HepG2 (cell line): ENCODE data around the gene HPCAL4. TPM values are rescaled to one million over a fixed set of nuclear protein-coding genes. Genes with fewer than 3 reads are reported as not detected.
A peak's percentile ranks its signal among the peaks of the same experiment; 100 is the strongest.

ENCODE experiments used
- ATAC-seq: fragments of 200-7000 bp; cut with Tn5 transposase; 3 replicates; pipeline ENCODE4 v1.9.1; 2020; ENCODE audit warnings: mild to moderate bottlenecking, moderate library complexity
- BruUV-seq: library from RNA; stranded (reverse); fragments of 400-500 nt; replicated peaks from 2 replicates; lab custom pipeline; 2021; lab: Mats Ljungman, UMichigan
- CTCF ChIA-PET: fragments of 300-600 bp; formaldehyde crosslinking; extraction: SDS; loops from one replicate; lab custom pipeline; 2021; ENCODE audit warnings: low total read pairs, inconsistent platforms, low intra/inter-chr PET ratio; lab: Yijun Ruan, JAX
- POLR2A ChIA-PET: fragments of 350-600 bp; sonication (Branson Sonifier 250); formaldehyde crosslinking; loops from one replicate; lab custom pipeline; 2020; ENCODE audit warnings: antibody characterized with exemption, inconsistent platforms; lab: Yijun Ruan, JAX
- DNase-seq: peaks from one replicate; pipeline ENCODE4 v3.0.0-alpha.2; 2015; ENCODE audit warnings: low spot score
- FAIRE-seq: peaks from 3 replicates; lab custom pipeline; 2011; peaks lifted over from hg19 to GRCh38; lab: Jason Lieb, UNC
- H2AFZ ChIP-seq: one replicate; pipeline ENCODE4 v1.6.1; 2011; ENCODE audit warnings: low read length, inconsistent platforms
- H3K27ac ChIP-seq: fragments of 300-600 bp; 3 replicates; pipeline ENCODE4 v1.8.0; 2011; ENCODE audit warnings: mixed run types, mild to moderate bottlenecking, mixed read lengths, low read length, inconsistent platforms; ENCODE audit not compliant: insufficient read depth; ENCODE audit errors: extremely low read length
- H3K27me3 ChIP-seq, 2 experiments: fragments of 200-600 bp in 1 of 2; 2 replicates in 1 of 2; 3 replicates in 1 of 2; pipeline versions ENCODE4 v1.6.0 to v1.8.0; 2011; ENCODE audit warnings: low read length in 2 of 2, mild to moderate bottlenecking in 2 of 2, moderate library complexity in 2 of 2, inconsistent platforms in 1 of 2; ENCODE audit not compliant: insufficient read depth in 2 of 2, control insufficient read depth in 1 of 2
- H3K36me3 ChIP-seq, 2 experiments: fragments of 200-600 bp in 1 of 2; replicated peaks in 1 of 2; 2 replicates in 1 of 2; 3 replicates in 1 of 2; pipeline versions ENCODE4 v1.5.1 to v1.8.0; 2011; ENCODE audit warnings: low read length in 2 of 2, inconsistent platforms in 1 of 2; ENCODE audit not compliant: insufficient read depth in 2 of 2, control insufficient read depth in 1 of 2
- H3K4me1 ChIP-seq: 2 replicates; pipeline ENCODE4 v1.5.1; 2012; ENCODE audit warnings: low read length, inconsistent platforms; ENCODE audit not compliant: insufficient read depth
- H3K4me2 ChIP-seq: 2 replicates; pipeline ENCODE4 v1.6.0; 2011; ENCODE audit warnings: low read depth, low read length, inconsistent platforms
- H3K4me3 ChIP-seq, 3 experiments: fragments of 200-600 bp in 1 of 3; sonication (generic), shearing (Covaris generic) in 1 of 3; replicated peaks in 1 of 3; 2 replicates each; pipeline ENCODE4 v1.5.1; 2011 to 2016; ENCODE audit warnings: low read length in 3 of 3, inconsistent platforms in 2 of 3, low read depth in 2 of 3, mild to moderate bottlenecking in 2 of 3, control low read depth in 1 of 3, mixed read lengths in 1 of 3; ENCODE audit not compliant: insufficient read depth in 1 of 3
- H3K79me2 ChIP-seq: one replicate; pipeline ENCODE4 v1.6.1; 2011; ENCODE audit warnings: low read length, inconsistent platforms; ENCODE audit not compliant: insufficient read depth
- H3K9ac ChIP-seq: 2 replicates; pipeline ENCODE4 v1.6.0; 2011; ENCODE audit warnings: mild to moderate bottlenecking, low read depth, low read length, inconsistent platforms; ENCODE audit not compliant: insufficient read depth
- H3K9me3 ChIP-seq: 2 replicates; pipeline ENCODE4 v1.5.1; 2012; ENCODE audit warnings: mild to moderate bottlenecking, low read length
- H4K20me1 ChIP-seq: 2 replicates; pipeline ENCODE4 v1.6.0; 2011; ENCODE audit warnings: inconsistent platforms, mild to moderate bottlenecking, low read length, moderate library complexity; ENCODE audit not compliant: insufficient read depth
- HOXD1 ChIP-seq: sonication (generic); formaldehyde crosslinking; IDR thresholded peaks from 2 replicates; pipeline ENCODE4 v1.5.0; 2020; ENCODE audit warnings: missing genetic modification reagents
- NR3C1 ChIP-seq: sonication (generic); formaldehyde crosslinking; IDR thresholded peaks from 2 replicates; pipeline ENCODE4 v1.4.0; 2020; ENCODE audit warnings: missing genetic modification reagents
- SETDB1 ChIP-seq: sonication (generic); formaldehyde crosslinking; IDR thresholded peaks from 2 replicates; pipeline ENCODE4 v1.5.1; 2020; ENCODE audit warnings: missing genetic modification reagents, mild to moderate bottlenecking, borderline replicate concordance
- SMAD1 ChIP-seq: sonication (generic); formaldehyde crosslinking; IDR thresholded peaks from 2 replicates; pipeline ENCODE4 v1.4.0; 2020; ENCODE audit warnings: missing genetic modification reagents, low read depth, mild to moderate bottlenecking, borderline replicate concordance
- THAP9 ChIP-seq: sonication (generic); formaldehyde crosslinking; IDR thresholded peaks from 2 replicates; pipeline ENCODE4; 2020; ENCODE audit warnings: missing genetic modification reagents, mild to moderate bottlenecking, borderline replicate concordance
- ZNF232 ChIP-seq: sonication (generic); formaldehyde crosslinking; IDR thresholded peaks from 2 replicates; pipeline ENCODE4 v1.4.0; 2020; ENCODE audit warnings: missing genetic modification reagents, borderline replicate concordance
- ZNF7 ChIP-seq: IDR thresholded peaks from 2 replicates; pipeline ENCODE4 v1.6.1; 2016; ENCODE audit warnings: missing biosample characterization, missing genetic modification reagents
- ZNF720 ChIP-seq: sonication (generic); formaldehyde crosslinking; IDR thresholded peaks from 2 replicates; pipeline ENCODE4 v1.4.0; 2020; ENCODE audit warnings: missing genetic modification reagents
- ZNF737 ChIP-seq: sonication (generic); formaldehyde crosslinking; IDR thresholded peaks from 2 replicates; pipeline ENCODE4 v1.5.0; 2020; ENCODE audit warnings: missing genetic modification reagents, mild to moderate bottlenecking, borderline replicate concordance
- ZSCAN25 ChIP-seq: sonication (generic); formaldehyde crosslinking; IDR thresholded peaks from 2 replicates; pipeline ENCODE4 v1.8.0; 2022; ENCODE audit warnings: mild to moderate bottlenecking, missing genetic modification reagents
- WGBS: methylation state at CpG from one replicate; pipeline ENCODE4 v1.1.6; 2017; ENCODE audit warnings: low lambda C conversion rate; 5-methylcytosine and 5-hydroxymethylcytosine counted together
- in situ Hi-C: cut with HindIII; loops from 2 replicates; pipeline ENCODE4 v1.10.0; 2017; ENCODE audit warnings: low pct_unique_long_range_greater_than_20kb; ENCODE audit not compliant: extremely low pct_ligation_motif_present
- intact Hi-C: fragments of 100-400 bp; cut with micrococcal nuclease; formaldehyde crosslinking; loops from one replicate; pipeline ENCODE4 v1.10.0; 2022; ENCODE audit not compliant: unreplicated experiment
- polyA plus RNA-seq, 8 experiments: library from polyadenylated mRNA; depleted of rRNA in 3 of 8; stranded (reverse) in 7 of 8; unstranded in 1 of 8; fragments of >200 nt; fragmentation: Illumina TruSeq in 4 of 8; extraction: Trizol in 4 of 8; gene quantifications; 2 replicates each; pipeline versions ENCODE4 v1.2.1 to v1.2.3, GENCODE V29; 2011 to 2016; ENCODE audit warnings: low read depth in 4 of 8, missing spikeins in 1 of 8, mixed read lengths in 1 of 8; ENCODE audit not compliant: insufficient read depth in 1 of 8
- total RNA-seq, 5 experiments: library from RNA; depleted of rRNA; stranded (reverse); fragments of >200 nt; fragmentation: Illumina TruSeq; extraction: Trizol; gene quantifications; 2 replicates each; pipeline ENCODE4 v1.2.3, GENCODE V29; 2016; ENCODE audit warnings: low read depth in 1 of 5
- TF ChIP-seq, protein P1 (sequence below): sonication (generic); IDR thresholded peaks from 2 replicates; pipeline ENCODE4 v1.6.1; 2016; ENCODE audit warnings: low read depth, borderline replicate concordance
- TF ChIP-seq, protein P2 (sequence below): sonication (generic); formaldehyde crosslinking; IDR thresholded peaks from 2 replicates; pipeline ENCODE4 v1.5.1; 2020; ENCODE audit warnings: mild to moderate bottlenecking, missing genetic modification reagents, moderate library complexity
- TF ChIP-seq, protein P3 (sequence below): IDR thresholded peaks from 2 replicates; pipeline ENCODE4 v1.6.1; 2016; ENCODE audit warnings: control low read depth

HPCAL4 gene
- total and polyA plus RNA-seq, 2 of the 13 experiments (the other 11 are each of a cell fraction or from before 2014, with no cell fraction given) = not detected

DNA sequence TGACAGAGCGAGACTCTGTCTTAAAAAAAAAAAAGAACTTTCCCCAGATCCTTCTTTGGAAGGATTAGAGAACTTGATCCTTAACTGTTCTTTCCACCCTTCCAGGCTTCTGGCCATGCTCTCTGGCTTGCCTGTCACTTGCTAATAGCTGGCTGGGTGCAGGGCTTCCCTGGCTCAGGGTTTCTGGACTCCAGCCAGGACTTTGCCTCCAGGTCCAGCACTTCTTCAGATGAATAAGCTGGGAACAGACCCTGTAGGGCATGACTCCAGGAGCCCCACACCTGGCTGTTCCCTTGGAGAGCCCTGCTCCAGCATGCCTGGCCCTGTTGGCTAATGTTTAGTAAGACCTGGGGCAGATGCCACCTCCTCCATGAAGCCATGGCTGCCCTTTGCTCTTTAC lies 16.0 kb downstream of the HPCAL4 start:
- no TSS peak for BruUV-seq
- intact Hi-C loops (no loop called here), in situ Hi-C loops (no loop called here)
- DNase-seq = no peak
- no peak overlapping the region for H2AFZ ChIP-seq
- H3K9me3 ChIP-seq = no peaks in the 10 kb centered on the region
- ChIA-PET POLR2A (no interaction called here), CTCF (no interaction called here)
- no peak overlapping the region for H3K4me3 ChIP-seq
- H4K20me1 ChIP-seq = no peaks in the 10 kb centered on the region
- 42% methylated on average over 1 of the region's 1 CpG for WGBS
- no peak overlapping the region for H3K9ac ChIP-seq
- no peaks in the 10 kb centered on the region for H3K36me3 ChIP-seq
- H3K4me2 ChIP-seq = no peak overlapping the region
- peaks cover 8% of the 10 kb centered on the region; the same call in 1 of the 2 replicates for H3K4me1 ChIP-seq
- H3K27ac ChIP-seq = no peak overlapping the region
- H3K79me2 ChIP-seq = no peaks in the 10 kb centered on the region
- no peak for ATAC-seq
- peaks cover 5 to 37% of the 10 kb centered on the region in 2 experiments; a peak in 4 of 5 replicates for H3K27me3 ChIP-seq
- TF ChIP-seq, protein P1, sequence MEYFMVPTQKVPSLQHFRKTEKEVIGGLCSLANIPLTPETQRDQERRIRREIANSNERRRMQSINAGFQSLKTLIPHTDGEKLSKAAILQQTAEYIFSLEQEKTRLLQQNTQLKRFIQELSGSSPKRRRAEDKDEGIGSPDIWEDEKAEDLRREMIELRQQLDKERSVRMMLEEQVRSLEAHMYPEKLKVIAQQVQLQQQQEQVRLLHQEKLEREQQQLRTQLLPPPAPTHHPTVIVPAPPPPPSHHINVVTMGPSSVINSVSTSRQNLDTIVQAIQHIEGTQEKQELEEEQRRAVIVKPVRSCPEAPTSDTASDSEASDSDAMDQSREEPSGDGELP = no peak
- TF ChIP-seq ZNF7 = peak; percentile 55; the same call in 1 of the 2 replicates
- no peak for TF ChIP-seq NR3C1
- no peak for FAIRE-seq

GRCh38 chr1:39673215-39673614 lies 18.0 kb downstream of the HPCAL4 start:
- no peak overlapping the region for H3K4me3 ChIP-seq
- H3K4me2 ChIP-seq = no peak overlapping the region
- in situ Hi-C loops (no loop called here), intact Hi-C loops (loop anchor here (5.0 kb wide), 1 partner anchor 49 kb away; no protein-coding TSS in a partner anchor)
- ChIA-PET CTCF (interaction anchor here (1.1 to 1.7 kb wide), 3 partner anchors 45 to 127 kb away, joined by 3 to 8 read pairs (median 3); no protein-coding TSS in a partner anchor), POLR2A (no interaction called here)
- no peaks in the 10 kb centered on the region for H3K79me2 ChIP-seq
- no peaks in the 10 kb centered on the region for H3K9me3 ChIP-seq
- FAIRE-seq = no peak
- H3K9ac ChIP-seq = no peak overlapping the region
- no peak for DNase-seq
- H3K27me3 ChIP-seq = peaks cover 5 to 50% of the 10 kb centered on the region in 2 experiments; a peak in 4 of 5 replicates
- H3K27ac ChIP-seq = no peak overlapping the region
- 37% methylated on average over 3 of the region's 3 CpGs for WGBS
- H3K4me1 ChIP-seq = peaks cover 8% of the 10 kb centered on the region; the same call in 1 of the 2 replicates
- no TSS peak for BruUV-seq
- H3K36me3 ChIP-seq = no peaks in the 10 kb centered on the region
- H4K20me1 ChIP-seq = no peaks in the 10 kb centered on the region
- no peak overlapping the region for H2AFZ ChIP-seq
- no peak for ATAC-seq
- TF ChIP-seq ZNF232 (CRISPR knock-in tag) (no peak), SETDB1 (CRISPR knock-in tag) (no peak), SMAD1 (CRISPR knock-in tag) (no peak), THAP9 (CRISPR knock-in tag) (no peak), HOXD1 (CRISPR knock-in tag) (no peak), ZSCAN25 (CRISPR knock-in tag) (no peak), ZNF737 (CRISPR knock-in tag) (no peak), ZNF720 (CRISPR knock-in tag) (no peak)
- TF ChIP-seq, protein P2, sequence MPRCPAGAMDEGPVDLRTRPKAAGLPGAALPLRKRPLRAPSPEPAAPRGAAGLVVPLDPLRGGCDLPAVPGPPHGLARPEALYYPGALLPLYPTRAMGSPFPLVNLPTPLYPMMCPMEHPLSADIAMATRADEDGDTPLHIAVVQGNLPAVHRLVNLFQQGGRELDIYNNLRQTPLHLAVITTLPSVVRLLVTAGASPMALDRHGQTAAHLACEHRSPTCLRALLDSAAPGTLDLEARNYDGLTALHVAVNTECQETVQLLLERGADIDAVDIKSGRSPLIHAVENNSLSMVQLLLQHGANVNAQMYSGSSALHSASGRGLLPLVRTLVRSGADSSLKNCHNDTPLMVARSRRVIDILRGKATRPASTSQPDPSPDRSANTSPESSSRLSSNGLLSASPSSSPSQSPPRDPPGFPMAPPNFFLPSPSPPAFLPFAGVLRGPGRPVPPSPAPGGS (CRISPR knock-in tag) = no peak
- TF ChIP-seq, protein P3, sequence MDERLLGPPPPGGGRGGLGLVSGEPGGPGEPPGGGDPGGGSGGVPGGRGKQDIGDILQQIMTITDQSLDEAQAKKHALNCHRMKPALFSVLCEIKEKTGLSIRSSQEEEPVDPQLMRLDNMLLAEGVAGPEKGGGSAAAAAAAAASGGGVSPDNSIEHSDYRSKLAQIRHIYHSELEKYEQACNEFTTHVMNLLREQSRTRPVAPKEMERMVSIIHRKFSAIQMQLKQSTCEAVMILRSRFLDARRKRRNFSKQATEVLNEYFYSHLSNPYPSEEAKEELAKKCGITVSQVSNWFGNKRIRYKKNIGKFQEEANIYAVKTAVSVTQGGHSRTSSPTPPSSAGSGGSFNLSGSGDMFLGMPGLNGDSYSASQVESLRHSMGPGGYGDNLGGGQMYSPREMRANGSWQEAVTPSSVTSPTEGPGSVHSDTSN (CRISPR knock-in tag) = no peak
